COLO668 (cell line): ENCODE results near the gene SPAG8.

Experiments
- DNase-seq: peaks from one replicate; lab custom pipeline; 2025; ENCODE audit not compliant: unreplicated experiment; lab: John Stamatoyannopoulos, UW

Gene SPAG8

DNA sequence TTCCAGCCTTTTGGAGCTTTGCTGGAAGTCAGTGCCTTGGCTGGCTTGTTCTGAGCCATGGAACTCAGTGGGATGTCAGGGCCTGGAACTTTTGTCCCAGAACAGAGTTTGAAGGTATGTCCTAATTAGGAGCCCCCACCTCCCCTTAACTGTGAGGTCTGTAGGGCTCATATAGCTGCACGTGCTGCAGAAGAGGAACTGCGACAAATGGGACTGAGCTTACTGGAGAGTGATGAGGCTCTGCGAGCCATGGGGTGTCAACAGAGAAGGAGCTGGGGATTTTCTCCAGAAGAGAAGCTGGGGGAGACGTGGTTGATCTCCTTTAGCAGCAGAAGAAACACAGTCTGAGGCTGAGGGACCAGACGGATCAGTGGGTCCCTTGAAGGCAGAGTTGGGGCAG, 27.9 kb upstream of the SPAG8 start:
- no peak for DNase-seq

DNA sequence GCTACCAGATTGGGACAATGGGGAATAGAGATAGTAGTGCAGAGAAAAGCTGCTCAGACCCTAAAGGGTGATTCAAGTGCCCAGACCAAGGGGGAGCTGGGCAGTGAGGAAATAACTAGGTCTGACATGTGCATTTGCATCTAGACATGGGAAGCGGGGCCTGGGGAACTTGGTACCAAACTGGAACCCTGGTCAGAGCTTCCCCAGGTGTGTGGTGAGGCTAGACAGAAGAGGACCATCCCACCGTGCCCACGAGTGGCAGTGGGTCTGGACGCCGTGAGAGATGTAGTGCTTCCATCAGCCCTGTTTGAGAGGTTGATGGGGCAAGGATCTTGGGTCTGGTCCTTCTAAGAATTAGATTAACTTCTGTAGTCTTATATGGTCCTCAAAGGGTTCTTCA, 24.5 kb upstream of the SPAG8 start:
- DNase-seq = no peak

DNA sequence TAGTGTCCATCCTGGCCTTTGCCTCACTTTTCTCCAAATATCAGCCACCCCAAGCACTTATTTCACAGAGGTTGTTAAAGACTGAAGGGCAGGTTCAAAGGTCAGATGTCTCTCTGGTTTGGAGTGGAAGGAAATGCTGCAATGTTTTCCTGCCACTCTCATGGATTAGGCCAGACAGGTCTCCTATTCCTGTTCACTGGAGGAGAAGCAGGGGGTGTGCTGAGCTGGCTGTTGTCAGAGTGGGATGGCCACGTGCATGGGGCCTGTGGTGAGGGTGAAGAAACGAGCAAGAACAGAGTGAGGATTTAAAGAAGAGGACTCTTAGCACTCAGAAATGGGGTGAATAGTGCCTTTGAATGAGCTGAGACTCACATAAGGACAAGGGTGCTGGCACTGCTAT, 23.7 kb upstream of the SPAG8 start:
- no peak for DNase-seq

DNA sequence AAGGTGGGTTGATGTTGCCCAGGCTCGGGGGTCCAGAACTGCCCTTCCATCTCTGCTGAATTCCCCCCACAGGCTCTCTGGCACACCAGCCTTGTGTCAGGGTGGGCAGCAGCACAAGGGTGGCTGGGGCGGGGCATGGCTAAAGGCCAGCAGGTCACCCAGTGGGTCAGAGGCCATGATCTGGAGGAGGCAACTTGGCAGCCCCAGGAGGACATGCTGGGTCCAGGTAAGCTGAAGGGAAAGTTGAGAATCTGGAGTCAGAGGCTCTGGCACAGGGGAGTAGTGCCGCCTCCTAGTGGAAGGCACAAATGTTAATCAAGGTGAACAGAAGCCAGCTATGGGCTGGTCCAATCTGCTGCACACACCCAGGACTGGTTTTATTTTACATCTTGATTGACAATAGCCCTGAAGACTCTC, 23.2 kb upstream of the SPAG8 start:
- peak; percentile 3 for DNase-seq

DNA sequence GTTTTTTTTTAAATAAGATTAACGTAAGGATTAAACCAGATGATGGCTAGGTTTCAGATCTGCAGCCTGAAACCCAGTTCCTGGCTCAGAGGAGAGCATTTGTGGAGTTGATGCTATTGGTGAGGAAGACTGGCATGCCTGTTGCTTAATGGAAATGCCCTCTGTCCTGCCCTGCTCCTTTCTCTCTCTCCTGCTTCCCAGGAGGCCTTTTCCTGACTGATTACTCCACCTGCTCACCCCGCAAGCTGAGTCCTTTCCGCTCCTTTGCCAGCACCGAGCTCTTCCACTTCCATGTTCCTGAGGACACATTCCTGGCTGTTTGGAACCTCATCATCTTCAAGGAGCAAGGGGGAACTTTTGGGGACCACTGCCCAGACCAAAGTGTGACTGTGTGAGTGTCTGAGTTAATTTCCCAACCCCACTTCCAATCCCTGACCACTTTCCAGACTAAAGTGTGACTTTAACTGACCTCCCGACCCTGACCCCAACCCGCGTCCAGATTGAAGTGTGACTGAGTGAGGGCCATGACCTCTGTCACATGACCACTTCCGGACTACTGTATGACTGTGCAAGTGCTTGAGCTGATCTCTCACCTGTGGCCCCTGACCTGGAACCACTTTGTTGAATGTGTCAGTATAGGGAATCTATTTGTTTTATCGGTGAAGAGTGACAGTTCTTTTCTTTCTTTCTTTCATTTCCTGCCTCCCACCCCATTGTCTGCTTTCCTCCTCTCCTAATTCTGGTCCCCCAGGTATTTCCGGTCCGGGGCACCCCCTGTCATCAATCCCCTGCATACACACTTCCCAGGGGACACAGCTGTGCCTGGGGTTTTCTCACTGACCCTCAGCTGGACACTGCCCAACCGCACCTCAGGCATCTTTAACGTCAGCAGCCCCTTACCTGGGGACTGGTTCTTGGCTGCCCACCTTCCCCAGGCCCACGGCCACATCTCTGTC, 22.5 kb upstream of the SPAG8 start:
- no peak for DNase-seq

DNA sequence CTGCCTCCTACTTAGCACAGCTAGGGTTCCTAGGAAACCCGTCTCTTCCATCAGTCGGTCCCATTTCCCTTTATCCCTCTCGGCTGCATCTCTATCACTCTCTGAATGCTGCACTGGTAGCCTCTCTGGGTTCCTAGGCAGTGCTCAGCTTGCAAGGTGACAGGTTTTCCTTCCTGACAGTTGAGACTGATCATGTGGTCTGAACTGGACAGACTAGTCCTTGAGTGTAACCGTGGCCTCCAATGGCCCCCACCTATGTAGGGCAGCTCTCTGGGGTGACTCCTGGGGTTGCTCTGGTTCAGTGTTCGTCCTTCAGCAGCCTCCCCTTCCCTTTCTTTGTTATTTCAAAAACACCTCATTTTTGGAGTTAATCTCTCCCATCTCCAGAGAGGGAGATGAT, 20.8 kb upstream of the SPAG8 start:
- no peak for DNase-seq

DNA sequence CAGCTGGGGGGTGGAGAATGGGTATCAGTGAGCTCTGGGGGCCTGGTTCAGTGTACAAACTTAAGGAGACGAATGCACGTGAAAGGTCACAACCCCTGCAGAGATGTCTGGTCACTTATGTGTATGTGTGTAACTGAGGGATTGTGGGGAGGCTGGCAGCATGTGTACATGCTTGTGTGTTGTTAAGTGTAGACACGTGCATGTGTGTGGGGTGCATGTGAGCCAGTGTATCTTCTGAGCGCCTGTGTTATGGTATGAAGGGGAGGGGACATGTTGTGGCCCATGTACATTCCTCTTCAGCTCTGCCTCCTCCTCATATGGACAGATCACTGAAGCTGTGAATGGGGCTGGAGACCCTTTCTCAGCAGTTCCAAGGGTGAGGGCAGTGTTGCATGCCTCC, 19.0 kb upstream of the SPAG8 start:
- no peak for DNase-seq

DNA sequence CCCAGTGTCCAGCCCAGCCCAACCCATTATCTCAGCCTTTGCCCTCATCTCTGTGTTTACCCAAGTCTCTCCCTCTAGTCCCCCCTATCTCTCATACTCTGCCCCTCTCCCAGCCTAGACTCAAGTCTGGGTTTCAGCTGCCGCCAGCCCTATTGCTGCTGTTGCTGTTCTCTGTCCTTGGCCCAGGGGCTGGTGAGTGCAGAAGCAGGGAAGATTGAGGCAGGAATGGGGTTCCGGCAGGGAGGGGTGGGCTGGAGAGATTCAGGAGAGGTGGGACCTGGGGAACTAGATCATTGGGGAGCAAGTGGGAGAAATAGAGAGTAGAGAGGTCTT, 17.7 kb upstream of the SPAG8 start:
- DNase-seq = no peak

DNA sequence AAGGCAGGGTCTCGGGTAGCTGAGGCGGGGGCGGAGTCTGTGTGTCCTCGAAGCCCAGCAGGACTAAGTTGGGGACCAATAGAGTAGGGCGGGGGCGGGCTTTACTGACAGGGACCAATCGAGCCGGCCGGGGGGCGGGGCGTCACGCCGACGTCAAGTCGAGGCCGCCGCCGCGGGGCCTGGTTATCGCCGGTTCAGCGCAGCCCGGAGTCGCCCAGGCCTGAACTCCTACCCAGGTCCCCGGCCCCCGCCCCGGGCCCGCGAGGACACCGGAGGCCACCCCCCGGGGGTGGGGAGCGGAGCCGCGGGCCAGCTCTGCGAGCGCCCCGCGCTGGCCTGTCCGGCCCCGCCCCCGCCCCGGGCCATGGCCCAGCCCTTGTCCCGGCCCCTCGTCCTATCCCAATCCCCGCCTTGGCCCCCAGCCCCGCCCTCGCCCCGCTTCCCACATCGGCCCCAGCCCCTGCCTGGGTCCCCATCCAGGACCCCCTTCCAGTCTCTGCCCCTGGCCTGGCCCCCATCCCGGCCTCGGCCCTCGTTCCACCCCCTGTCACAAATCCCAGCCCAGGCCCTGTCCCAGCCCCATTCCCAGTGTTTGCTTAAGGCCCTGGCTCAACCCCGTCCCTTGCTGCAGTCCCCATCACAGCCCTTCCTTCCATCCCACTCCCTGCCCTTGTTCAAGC, 17.2 kb upstream of the SPAG8 start, which contains the start of gene TMEM8B:
TSS of gene TMEM8B (plus strand) at position 145 of the 680 bp plus-strand sequence. CDS start at position 365, 220 bp downstream.
- DNase-seq = peak; percentile 95

DNA sequence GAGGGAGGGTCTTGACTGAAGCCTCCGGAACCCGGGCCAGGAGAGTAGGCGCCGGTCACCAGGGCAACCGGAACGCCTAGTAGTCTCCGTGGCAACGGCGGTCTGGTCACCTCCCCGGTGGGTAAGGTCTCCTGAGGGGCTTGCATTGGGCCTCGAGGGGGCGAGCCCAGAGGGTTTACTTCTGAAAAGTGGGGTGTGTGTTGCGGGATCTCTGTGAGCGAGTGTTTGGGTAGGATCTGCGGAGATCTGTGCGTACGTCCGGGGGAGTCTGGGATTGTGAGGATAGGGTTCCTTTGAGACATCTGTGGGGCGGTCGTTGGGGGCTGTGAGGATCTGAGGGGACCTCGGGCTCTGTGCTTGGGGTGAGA, 16.6 kb upstream of the SPAG8 start, which contains the start of gene FAM221B:
TSS of gene FAM221B (minus strand) at position 17 of the 368 bp plus-strand sequence. CDS start 2,571 bp downstream, outside the sequence.
- DNase-seq = peak; percentile 33

DNA sequence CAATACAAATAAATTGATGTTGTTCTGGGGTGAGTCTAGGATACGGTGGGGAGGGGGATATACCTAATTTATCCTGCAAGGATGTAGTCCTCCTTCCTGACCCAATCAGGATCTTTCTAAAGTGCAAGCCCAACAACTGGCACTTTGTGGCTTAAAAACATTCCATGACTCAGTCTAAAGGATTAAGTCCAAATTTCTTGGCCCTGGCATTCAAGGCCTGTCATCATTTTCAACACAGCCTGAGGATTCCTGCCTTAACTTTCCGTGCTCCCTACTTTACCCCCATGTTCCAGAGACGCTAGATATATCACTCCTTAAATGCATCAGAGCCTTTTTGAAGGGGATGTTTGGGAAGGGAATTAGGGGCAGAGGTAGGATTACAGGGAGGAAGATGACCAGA, 15.4 kb upstream of the SPAG8 start:
- DNase-seq = no peak

DNA sequence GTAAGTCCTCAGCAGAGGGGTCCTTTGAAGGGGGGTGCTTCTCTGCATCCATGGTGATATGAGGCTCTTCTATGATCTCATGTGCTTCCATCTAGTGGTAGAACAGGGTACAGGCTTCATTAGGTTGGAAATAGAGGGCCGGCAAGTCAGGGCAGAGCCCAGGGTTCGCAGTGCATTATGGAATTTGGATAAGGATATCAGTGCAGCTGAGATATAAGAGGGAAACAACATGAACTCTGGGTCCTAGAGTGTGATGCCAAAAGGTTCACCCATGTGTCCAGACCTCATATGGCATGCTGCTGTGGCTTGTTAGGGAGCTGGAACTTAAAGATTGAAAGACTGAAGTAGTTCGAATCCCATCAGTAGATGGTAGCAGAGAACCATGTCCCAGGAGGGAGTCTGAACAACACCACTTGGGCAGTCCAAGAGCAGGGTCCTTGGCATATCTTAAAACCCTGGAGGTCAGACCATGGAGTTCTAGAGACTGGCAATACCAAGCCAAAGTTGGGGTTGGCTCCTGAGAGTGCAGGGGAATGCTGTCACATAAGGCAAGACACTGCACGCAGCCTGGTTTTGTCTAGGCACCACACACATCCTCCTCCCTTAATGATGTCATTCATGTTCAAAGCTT, 14.1 kb upstream of the SPAG8 start:
- DNase-seq = peak; percentile 23

DNA sequence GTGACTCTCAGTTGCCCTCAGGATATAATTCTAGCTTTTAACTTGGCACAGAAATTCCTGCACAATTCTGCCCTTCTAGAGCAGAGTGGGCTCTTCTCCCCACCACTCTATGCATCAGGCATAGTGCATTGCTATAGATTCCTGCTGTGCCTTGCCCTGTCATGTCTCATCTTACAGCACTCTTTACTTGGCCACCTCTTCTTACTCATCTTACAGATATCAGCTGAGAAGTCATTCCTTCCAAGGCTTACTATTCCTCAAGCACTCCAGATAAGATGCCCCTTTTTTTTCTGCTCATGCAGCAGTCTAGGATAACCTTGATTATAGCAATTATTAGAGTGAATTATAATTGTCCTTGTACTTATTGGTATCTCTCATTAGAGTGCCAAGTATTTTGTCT, 10.9 kb upstream of the SPAG8 start:
- DNase-seq = no peak

DNA sequence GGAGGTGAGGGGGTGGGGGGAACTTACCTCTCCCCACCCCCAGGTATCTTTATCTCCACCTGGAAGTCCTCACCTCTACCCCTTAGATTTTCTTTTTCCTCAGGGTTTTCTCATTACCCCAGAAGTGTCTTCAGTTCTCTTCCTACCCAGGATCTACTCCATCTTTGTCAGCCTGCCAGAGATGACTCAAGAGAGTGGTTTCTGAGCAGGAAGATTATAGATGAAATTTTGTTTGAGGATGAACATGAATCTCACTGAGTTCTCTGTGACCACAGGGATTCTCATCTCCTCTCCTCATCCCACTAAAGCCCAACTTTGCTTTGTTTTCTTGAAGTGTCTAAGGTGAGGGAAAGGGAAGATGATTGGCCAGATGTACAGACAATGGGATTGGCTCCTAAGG, 8.0 kb upstream of the SPAG8 start:
- no peak for DNase-seq

DNA sequence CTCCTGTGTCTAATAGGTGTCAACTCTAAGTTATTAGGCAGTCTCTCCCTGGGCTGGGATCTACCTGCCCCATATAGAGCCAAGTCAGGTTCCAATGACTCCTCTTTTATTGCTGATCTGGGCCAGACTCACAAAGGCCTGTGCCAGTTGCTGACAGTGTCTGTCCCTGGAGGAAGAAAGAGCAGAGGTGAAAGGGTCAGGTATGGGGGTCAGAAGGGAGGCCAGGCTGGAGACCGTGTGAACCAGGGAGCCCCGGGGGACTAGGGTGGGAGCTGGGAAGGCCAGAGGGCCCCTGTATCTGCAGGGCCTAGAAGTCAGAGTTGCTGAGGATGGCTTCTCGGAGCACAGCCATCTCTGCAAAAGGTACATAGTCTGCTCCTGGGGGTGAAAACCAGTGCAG, 6.3 kb upstream of the SPAG8 start:
- DNase-seq = no peak

DNA sequence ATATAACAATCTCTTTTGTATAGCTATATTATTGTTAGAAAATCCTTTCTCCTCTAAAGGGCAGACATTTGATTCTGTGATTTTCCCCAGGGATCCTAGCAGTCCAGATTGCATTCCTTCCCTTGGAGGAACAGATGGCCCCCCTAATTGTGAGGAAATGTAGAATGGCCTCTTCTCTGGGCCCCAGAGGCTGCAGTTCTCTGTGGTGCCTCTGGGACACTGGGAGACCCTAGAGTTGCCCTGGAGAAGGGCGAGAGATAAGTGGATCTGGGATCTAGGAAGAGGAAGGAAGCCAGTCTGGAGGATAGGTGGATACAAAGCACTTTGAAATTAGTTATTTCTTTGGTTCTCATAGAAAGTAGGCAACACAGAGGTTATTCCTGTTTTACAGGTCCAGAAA, 4.6 kb upstream of the SPAG8 start:
- DNase-seq = peak; percentile 4

DNA sequence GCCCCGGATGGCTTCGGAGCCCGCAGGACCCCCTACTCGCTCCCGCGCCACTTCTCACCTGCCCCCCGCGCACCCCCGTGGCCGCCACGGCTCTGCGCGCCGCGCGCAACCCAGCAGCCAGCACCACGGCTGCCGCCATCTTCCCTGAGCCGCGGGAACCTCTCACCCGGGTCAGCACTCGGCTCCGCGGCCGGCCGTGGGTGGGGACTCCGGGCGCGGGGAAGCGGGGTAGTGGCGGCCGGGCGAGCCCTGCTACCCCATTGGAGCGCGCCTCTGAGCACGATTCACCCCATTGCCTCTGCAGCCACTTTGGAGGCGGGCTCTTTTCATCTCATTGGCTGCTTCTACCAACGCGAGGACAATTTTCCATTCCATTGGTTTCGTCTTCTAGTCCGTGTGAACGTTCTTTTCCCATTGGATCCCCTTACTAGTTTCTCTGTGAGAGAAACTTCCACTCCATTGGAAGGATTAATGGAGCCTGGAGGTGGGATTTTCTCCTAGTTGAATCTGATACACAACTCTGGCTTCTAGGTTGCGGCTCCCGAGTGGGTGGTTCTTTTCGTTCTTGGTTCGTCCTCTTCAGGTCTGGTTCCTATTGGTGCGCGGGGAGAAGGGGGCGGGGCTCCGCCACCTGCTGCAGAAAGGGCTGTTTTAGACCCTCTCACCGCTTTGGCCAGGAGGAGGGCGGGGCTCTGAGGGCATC, 2.9 kb upstream of the SPAG8 start, which contains the start of gene HINT2:
TSS of gene HINT2 (minus strand) at position 202 of the 703 bp plus-strand sequence. CDS start at position 139, 63 bp downstream.
- DNase-seq = peak; percentile 97

DNA sequence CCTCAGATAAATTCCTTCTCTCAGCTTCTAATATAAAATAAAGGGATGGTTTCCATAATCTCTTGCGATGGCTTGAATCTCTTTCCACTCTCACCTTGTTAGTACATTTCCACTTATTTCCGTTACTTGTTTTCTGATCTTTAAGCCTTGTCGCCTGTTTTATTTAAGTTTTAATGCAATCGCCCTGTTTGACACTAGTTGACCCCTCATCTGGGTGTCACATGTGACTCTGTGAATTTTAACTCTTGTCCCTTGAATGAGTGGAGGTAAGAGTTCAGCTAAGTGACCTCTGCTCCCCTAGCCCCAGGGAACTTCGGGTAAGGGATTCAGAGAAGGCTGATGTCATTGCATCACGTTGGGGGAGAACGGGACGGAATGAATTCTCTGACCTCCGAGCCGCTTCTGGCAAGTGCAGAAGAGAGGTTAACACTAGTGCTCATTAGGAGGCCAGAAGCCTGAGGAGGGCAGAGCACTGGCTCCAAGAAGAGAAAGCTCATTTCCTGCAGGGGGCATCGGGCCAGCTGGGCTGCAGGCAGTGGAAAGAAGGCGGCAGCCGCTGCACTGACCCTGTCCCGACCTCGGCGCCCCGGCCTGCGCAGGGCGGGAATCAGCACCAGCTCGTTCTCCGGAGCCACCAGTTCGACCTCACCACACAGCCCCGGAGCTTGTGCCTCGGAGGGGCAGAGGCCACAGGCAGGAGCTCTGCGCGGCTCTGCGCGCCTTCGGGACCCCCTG, 2.2 kb upstream of the SPAG8 start:
- DNase-seq = peak; percentile 49

DNA sequence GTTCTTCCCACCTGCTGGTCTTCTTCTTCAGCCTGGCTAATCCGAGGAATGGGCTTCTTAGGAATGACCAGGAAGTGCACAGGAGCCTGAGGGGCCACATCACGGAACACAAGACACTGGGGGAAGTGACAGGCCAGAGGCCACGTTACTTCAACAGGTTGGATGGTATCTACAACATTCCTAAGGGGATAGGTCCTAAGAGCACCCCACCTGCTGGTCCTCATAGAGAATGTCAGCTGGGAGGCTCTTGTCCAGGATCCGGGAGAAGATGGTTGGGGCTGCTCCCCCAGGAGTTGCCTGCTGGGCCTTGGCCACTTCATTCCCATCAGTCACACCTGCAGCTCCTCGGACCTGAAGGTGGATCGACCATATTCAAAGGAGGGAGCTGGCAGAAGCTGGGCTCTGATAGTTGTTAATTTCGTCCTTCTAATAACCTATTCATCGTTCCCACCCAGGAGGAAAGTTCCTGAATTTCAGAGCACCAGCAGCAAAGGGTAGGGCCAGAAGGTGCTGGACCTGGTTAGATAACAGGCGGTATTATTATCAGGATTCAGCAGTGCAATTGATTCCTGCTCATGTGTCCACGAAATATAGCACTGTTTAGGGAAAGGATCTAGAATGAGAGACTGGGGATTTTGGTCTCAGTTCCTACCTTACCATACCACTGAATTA, 1.5 kb upstream of the SPAG8 start:
- DNase-seq = peak; percentile 26
